Stimulated activated CD4-positive, alpha-beta T cell treated with anti-CD3 and anti-CD28 coated beads, Interleukin-1b, Interleukin-23, amount 100 ng/mL, for 24 hours (primary cell): ENCODE results near the gene FZR1.
"Not testable (repeated sequence)": the region's sequence is repeated elsewhere in the genome, so short reads cannot be mapped to it uniquely, and the experiment has no call there.

Experiments used
- DNase-seq, 4 experiments: peaks; one replicate each; pipeline ENCODE4 v3.0.0-alpha.2; 2020; ENCODE audit warnings: low read depth in 4 of 4, low spot score in 1 of 4

The FZR1 gene

DNA sequence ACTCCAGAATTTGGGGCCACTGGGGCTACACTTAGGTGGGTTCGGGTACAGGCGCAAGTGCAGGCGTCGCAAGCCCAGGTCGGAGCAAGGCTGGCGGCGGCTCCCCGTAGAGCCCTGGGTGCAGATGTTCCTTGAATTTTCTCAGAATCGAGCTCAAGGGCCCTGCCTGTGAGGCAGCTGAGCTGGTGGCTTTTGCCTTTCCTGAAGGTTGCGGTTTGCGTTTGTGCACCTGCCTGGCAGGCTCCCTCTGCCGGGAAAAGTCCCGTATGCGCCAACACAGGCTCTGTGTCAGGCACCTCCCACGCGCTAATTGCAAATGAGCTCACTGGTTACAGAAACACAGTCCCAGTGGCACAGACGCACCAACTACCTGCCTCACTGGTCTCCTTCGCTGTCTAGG lies 11.6 kb upstream of the FZR1 start:
- DNase-seq = peak in 3 of 4 experiments; percentile 47 to 51 (median 50)

DNA sequence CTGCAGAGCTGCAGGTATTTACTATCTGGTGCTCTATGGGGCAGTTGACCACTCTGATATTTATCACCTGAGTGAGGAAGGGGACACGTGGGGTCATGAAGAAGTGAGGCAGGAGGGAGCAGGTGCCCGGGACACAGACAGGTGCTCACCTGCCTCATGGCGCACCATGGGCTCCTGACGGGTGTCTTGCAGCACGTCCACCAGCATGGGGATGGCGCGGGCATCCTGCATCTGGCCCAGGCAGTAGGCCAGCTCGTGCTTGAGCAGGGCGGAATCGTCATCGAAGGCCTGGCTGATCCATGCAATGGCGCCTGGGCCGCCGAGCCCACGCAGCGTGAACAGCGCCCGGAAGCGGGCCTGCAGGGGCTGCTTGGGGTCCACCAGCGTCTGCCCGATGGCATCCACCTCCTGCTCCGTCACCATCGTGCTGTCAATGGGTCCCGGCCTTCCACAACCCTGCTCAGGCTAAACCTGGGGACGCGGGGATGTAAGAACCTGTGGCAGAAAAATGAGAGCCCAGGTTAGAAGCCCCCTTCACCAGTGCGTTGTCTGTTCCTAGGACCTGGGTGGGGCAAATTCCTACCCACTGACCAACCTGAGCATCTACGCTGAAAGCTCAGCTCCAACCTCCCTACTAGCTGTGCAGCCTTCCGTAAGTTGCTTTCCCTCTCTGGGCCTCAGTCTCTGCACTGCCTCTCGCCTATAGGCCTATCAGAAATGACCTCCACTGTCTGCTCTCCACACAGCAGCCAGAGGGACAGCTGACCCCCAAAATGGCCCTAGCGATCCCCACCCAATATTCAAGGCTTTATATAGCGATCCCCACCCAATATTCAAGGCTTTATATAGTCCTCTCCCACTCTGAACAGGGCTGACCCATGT lies 9.5 kb upstream of the FZR1 start:
- no peak for DNase-seq

DNA sequence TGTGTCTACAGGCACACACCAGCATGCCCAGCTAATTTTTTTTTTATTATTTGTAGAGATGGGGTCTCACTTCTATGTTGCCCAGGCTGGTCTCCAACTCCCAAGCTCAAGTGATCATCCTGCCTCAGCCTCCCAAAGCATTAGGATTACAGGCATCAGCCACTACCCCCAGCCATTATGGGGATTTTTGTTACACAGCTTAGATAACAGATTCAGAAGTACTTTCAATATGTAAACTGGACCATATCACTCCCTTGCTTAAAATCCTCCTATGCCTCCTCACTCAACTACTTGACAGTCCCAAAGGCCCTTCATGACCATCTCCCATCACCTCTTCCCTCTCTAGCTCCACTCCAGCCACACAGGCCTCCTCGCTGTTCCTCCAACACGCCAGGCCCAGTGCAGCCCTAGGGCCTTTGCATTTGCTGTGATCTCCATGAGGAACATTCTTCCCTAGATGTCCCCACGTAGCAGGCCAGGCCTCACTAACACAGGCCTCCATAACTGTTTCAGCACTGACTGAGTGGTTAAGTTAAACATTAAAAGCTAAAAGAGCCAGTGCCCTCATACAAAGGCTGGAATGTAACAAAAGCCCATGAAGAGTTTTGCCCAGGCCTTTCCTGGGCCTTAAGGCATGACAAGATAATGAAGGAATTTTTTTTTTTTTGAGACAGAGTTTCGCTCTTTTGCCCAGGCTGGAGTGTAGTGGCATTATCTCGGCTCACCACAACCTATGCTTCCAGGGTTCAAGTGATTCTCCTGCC lies 8.2 kb upstream of the FZR1 start:
- DNase-seq = no peak

DNA sequence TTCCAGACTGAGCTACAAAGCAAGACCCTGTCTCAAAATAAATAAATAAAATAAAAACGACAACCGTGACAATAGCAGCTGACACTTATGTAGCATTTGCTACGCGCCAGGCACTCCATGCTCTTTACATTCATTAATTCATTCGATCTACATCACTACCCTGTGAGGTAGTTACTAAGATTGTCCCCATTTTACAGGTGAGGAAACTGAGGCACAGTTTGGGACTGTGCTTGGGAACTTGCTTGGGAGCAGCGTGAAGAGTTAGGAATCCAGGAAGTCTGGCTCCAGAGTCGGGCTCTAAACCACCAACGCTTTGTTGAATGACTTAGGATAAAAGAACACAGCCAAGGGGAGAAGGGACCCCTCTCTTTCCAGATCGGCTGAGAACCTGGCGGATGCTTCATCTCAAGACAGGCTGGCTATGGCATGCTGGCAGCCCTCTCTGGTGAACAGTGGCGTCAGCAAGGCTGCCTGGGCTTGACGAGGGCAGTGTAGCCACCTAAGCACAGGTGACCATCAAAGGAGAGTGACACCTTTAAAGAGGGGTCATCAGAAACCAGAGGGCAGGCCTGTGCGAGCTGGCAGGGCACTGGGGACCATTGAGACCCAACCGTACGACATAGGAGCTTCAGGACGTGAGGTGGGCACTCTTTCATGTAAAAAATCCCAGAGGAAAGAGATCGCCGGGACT lies 6.2 kb upstream of the FZR1 start:
- no peak for DNase-seq

DNA sequence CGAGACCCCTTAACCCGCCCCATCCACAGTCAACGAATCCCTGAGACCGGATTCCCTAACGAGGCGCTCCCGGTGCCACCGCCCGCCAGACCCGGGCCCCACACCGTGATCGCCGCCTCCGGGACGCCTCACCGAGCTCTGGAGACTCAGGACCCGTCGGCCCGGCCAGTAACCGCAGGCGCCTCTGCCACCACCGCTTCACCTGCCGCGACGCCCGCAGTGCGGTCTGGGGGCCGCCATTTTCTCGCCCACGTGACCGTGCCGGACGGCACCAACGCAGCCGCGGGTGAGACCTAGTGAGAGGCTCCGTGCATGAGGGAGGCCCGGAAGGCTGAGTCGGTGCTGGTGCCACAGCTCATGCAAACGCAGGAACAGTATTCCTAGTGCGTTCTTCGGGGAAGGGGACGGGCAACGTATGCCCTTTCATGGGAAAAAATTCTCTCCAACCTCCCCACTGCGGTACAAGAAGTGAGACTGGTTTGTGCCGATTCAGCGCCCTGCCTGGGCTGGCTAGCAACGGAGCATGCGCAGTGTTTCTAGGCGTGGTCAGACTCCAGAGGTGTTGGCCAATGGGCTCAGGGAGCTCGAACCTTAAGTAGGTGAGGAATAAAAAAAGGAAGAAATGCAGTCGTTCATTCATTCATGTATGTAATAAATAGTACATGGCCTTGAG lies 5.5 kb upstream of the FZR1 start, which contains the start of gene DOHH:
TSS of gene DOHH (minus strand) at position 246 of the 673 bp plus-strand sequence. CDS start 3,860 bp downstream, outside the sequence.
- DNase-seq = peak; percentile 87 to 94 (median 92)

DNA sequence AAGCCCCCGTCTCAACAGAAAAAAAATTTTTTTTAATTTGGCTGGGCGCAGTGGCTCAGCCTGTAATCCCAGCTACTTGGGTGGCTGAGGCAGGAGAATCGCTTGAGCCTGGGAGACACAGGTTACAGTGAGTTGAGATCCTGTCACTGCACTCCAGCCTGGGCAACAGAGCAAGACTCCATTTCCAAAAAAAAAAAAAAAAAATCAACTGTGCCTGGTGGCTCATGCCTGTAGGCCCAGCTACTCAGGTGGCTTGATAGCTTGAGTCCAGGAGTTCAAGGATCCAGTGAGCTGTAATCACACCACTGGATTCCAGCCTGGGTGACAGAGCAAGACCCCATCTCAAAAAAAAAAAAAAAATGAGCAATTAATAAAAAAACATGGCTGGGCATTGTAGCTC lies 4.3 kb upstream of the FZR1 start:
- no peak for DNase-seq

DNA sequence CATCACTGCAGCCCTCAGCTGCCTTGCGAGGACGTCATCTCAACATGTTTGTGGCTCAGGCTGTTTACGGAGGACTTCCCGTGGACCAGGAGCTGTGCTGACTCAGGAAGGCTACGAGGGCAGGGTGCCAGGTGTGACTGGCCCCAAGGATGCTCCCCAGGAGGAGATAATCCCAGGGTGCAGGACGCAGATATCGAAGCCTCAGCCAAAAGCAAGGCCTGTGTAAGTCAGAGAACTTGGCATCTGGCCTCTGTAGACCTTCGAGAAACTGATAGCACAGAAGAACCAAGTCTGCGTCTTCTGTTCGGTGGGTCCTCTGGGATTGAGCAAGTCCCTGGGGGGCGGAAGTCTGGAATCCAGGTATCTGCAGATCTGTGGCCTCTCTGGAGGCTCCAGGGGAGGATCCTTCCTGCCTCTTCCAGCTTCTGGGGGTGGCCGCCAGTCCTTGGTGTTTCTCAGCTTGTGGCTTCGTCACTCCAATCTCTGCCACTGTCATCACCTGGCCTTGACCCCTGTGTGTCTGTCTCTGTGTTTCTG lies 3.0 kb upstream of the FZR1 start:
- no peak for DNase-seq

DNA sequence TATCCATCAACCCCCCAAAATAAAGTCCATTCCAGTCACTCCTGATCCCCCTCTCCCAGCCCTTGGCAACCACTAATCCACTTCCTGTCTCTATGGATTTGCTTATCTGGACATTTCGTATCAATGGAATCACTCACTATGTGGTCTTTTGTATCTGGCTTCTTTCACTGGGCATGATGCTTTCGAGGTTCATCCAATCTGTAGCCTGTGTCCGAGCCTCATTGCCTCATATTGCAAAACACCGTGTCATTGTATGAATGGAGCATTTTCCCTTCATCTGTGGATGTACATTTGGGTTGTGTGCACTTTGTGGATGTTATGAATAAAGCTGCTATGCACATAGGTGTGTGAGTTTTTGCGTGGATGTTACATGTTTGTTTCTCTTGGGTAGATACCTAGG lies 1.4 kb upstream of the FZR1 start:
- DNase-seq = no peak

DNA sequence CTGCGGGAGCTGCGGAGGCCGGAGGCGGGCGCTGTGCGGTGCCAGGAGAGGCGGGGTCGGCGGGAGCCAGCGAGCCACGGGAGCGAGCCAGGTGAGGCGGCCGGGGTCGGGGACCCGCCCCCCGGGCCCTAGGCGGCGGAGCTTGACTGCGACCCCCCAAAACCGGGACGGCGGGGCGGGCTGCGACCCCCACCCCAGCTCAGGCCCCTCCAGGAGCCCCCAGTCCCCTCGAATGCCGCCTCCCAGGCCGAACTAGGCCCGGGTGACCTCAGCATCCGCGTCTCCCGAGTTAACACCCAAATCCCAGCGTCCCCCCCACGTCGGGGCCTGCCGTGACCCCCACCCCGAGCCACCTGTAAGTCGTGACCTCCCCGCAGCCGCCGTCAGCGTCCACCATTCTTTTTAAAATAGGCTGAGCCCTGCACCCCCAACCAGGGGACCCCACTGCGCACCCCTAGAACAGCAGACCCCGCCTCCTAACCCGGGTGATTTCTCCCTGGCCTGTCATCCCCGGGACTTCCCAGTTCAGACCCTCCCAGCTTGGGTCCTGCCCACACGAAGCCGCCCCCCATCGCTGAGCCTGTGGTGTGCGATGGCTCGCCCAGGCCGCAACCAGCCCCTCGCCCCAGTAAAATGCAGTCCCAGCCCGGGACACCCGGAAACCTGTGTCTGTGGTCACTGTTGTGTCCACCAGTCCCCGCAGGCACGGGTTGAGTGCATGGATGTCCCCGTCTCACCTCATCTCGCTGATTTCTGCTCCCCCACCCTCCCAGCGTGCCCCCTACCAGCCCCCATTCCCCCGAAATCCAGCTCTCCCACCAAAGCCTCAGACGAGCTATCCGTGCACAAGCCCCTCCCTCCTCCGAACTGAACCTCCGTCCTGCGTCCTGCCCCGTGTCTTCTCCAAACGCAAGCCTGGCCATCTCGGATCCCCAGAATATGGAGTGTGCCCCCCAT lies 551 bp downstream of the FZR1 start:
- DNase-seq = peak in 2 of 4 experiments; percentile 6 to 8

DNA sequence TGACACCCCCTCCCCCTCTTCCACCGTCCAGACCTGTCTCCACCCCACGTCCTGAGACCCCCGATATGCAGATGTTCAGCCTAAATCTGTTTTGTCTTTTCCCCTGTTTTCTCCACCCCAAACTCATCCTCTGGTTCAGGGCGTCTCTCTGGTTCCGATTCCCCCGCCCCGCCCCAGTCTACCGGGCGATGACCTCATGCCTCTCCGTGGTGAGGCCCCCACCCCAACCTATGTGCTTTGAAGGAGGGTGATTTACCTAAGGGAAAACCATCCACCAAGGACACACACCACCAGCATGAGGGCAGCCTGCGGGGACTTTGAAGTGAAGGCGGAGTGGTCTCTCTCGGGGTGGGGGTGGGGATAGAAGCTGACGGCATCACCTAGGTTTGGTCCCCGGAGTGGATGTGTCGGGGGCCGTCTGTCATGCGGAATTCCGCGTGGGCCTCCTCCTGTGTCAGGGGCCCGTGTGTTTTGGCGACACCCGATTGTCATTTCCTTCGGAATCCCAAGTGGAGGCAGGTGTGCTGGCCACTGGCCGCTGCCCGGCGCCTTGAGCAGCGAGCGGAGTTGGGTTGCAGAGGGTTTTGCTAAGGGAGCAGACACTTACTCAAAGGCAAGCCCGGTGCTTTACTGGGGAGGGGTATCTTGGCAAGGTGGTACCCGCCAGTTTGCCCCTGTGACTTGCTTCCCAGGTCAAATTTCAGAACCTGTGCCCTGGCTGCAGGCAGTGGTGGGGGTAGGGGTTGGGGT lies 1.4 kb downstream of the FZR1 start:
- peak in 2 of 4 experiments; percentile 25 to 30 for DNase-seq

DNA sequence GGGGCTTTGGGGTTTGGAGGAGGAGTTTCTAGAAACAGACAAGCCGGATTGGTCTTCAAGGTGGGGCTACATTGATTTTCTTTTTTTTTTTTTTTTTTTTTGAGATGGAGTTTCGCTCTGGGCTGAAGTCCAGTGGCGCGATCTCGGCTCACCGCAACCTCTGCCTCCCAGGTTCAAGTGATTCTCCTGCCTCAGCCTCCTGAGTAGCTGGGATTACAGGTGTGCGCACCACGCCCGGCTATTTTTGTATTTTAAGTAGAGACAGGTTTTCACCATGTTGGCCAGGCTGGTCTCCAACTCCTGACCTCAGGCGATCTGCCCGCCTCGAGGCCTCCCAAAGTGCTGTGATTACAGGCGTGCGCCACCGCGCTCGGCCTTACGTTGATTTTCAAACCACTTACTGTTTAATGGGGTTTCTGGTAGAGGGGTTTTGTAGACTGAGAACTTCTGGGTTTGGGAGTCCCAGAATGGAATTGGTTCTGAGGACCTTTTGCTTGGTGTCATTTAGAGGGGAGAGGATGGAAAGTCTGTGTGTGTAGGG lies 2.1 kb downstream of the FZR1 start:
- DNase-seq = not testable (repeated sequence)

DNA sequence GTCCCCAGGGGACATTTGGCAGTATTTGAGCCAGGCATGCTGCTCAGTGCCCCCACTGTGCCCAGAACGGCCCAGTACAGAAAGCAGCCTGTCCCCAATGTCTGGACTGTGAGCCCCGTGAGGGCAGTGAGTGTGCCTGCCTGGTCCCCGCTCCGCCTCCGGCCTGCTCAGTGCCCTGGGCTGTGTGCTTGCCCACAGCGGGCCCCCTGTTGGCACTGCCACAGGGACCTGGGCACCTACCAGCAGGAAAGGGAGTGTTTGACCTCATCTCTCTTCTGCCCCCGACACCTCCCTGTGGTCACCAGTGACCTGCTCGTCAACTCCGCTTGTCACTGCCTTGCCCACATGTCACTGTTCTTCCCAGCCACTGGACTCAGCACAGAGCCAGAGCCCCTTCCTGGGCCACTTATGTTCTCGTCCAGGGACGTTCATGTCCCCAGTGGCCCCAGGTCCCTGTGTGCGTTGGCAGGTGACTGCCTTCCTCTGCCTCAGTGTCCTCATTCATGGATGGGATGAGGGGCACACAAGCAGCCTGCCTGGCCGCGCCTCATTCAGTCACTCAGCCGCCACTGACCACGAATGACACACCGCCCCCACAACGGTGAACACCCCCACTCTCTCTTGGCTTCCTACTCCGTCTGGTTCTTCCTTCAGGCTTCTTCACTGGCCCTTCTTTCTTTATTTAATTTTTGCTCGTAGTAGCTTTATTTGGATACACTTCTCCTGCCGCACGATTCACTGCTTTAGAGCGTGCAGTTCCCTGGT lies 2.8 kb downstream of the FZR1 start:
- DNase-seq = no peak

DNA sequence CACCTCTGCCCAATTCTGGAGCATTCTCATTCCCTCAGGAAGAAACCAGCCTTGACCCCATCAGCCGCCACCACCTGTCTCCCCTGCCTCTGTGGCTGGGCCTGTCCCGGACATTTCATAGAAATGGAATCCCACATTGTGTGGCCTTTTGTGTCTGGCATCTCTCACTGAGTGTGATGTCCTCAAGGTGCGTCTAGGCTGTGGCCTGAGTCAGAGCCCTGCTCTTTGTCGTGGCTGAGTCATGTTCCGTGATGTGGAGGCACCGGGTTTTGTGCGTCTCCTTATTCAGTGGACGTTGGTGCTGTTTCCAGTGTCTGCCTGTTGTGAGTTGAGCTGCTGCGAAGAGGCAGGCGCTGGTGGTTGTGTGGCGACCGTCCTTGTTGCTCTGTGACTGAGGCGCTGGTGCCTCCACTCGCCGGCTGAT lies 3.5 kb downstream of the FZR1 start:
- DNase-seq = peak in 1 of 4 experiments; percentile 27

DNA sequence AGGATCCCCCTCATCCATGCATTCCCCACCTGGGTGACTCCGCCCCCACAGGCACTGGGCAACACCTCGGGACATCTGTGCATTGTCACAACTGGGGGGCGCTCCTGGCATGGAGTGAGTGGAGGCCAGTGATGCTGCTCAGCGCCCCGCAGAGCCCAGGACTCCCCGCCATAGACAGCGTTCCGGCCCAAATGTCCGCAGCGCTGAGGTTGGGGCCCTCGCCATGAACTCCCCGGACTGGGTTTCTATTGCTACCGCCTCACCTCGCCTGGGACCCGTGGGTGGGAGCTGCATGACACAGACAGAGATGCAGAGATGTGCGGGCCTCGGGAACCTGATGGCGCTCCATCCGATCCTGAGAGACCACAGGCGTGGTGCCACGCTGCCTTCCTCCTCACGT lies 4.6 kb downstream of the FZR1 start:
- no peak for DNase-seq

DNA sequence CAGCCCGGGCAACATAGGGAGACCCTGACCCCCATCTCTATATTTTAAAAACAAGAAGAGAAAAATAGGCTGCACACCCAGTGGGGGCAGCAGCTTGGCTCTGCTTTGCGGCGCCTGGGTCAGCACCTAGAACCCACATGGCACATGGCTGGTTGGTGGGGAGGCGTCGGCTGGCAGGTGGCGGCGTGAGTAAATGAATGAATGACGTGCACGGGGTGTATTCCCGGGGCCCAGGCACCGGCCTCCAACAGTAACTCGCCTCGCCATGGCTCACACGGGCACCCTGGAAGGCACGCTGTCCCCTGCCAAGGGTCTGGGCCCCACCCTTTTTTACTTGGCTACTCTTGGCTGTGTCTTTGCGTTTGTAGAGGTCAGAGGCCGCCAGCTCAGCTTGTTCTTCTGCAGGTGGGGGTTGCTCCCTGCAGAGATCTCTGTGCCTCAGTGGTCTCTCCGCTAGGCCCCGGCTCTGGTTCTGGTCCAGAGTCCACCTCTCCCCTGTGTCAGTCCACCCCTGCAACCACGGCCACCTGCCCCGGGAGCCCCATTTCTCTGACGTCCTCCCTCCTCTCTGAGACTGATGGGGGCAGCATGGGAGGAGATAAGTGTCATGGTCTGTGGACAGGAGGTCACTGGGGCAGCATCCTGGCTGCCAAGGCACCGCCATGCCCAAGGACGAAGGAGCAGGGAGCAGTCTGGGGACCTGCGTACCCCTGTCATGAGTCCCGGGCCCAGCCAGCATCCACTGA lies 5.6 kb downstream of the FZR1 start:
- DNase-seq = no peak

DNA sequence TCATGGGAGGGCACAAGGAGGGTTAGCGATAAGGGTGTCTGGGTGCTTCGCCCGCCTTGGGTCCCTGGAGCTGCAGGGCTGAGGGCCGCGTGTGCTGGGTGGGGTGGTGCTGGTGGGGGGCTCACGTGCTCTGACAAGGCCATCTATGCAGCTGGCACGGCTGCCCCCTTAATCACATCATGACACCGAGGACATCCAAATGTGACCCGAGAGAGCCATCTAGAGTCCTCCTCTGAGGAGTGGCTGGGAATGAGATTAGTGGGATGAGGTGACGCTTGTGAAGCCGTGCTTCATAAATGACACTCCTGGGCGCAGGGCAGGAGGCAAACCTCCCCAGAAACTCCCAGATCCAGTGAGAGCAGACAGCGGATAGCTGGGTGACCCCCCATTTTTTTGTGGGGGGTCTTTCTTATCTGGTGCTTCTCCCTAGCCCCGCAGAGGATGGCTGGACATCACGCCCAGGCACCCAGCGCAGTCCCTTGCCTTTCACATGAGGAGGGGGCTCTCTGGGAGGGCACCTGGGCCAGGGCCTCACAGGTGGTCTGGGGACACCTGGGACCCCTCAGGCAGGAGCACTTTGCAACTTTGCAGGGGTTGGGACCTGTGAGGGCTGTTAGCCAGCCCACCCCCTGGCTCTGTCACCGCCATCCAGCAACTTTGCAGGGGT lies 6.6 kb downstream of the FZR1 start:
- no peak for DNase-seq
